ENCODE results near the gene MKI67.

Gene MKI67

DNA sequence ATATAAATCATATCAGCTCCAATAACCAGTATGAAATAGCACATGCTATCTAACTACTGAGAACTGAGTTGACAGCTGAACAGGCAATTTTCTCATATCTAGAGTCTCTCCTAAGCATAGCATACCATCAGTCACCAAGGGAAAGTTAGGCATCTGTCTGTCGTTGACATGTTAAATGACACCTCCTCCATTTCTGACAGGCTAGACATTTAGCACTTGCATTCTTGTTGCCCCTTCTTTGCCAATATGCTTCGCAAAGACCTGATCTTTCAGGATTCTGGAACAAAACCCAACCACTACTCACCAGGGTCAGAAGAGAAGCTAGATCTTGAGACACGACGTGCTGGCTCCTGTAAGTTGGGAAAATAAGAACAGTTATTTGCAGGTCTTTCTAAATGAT lies 10.0 kb downstream of the MKI67 start:
- no peak overlapping the region for H3K9ac ChIP-seq (ENCODE audit: low read depth, low read length, poor library complexity)
- no peak overlapping the region for H3K23ac ChIP-seq (ENCODE audit: low read depth, low read length, poor library complexity)
- H3K27ac ChIP-seq (replicated peaks; ENCODE audit: low read length), result no peak overlapping the region
- H2BK5ac ChIP-seq (ENCODE audit: low read length), result no peak overlapping the region
- whole genome bisulfite sequencing, 2 donors (ENCODE audit: extremely low coverage in 2 of 2, insufficient read length in 2 of 2, insufficient replicate concordance in 1 of 2), result no CpG with 5 or more reads among the region's 4 CpGs
- no peak overlapping the region for H2BK15ac ChIP-seq (ENCODE audit: low read length)
- no peak overlapping the region for H3K4ac ChIP-seq (ENCODE audit: low read length)
- no peak overlapping the region for H3K4me3 ChIP-seq (ENCODE audit: low read length in 2 of 2)
- H4K91ac ChIP-seq (ENCODE audit: low read depth, low read length, poor library complexity), result no peak overlapping the region
- H3K14ac ChIP-seq (ENCODE audit: low read length), result no peak overlapping the region
- H3K18ac ChIP-seq (ENCODE audit: low read length), result no peak overlapping the region
- no peak for DNase-seq (ENCODE audit: low spot score)
- H2AK5ac ChIP-seq (ENCODE audit: low read depth, low read length), result no peak overlapping the region
- no peaks in the 10 kb centered on the region for H3K79me1 ChIP-seq (ENCODE audit: low read depth, low read length)
- H2AFZ ChIP-seq (ENCODE audit: low read length), result no peak overlapping the region
- H3K27me3 ChIP-seq (ENCODE audit: control insufficient read depth in 3 of 3, insufficient read depth in 3 of 3, low read depth in 1 of 3, low read length in 3 of 3), result no peaks in the 10 kb centered on the region
- no peak overlapping the region for H4K8ac ChIP-seq (ENCODE audit: low read depth, low read length)
- peaks cover 49 to 98% of the 10 kb centered on the region in 2 donors for H3K36me3 ChIP-seq (replicated peaks in 1 of 2; ENCODE audit: control insufficient read depth in 2 of 2, insufficient read depth in 2 of 2, low read length in 2 of 2)
- no peak overlapping the region for H2BK12ac ChIP-seq (ENCODE audit: low read length)
- H2BK120ac ChIP-seq (ENCODE audit: low read depth, low read length), result no peak overlapping the region
- no peak overlapping the region for H3K4me2 ChIP-seq (ENCODE audit: insufficient read depth, low read length, poor library complexity, severe bottlenecking)
- no peaks in the 10 kb centered on the region for H3K4me1 ChIP-seq (ENCODE audit: control insufficient read depth in 2 of 2, insufficient read depth in 1 of 2, low read depth in 1 of 2, low read length in 2 of 2)
- H3K9me3 ChIP-seq (replicated peaks in 1 of 2; ENCODE audit: control insufficient read depth in 2 of 2, insufficient read depth in 1 of 2, low read depth in 1 of 2, low read length in 2 of 2), result no peaks in the 10 kb centered on the region

DNA sequence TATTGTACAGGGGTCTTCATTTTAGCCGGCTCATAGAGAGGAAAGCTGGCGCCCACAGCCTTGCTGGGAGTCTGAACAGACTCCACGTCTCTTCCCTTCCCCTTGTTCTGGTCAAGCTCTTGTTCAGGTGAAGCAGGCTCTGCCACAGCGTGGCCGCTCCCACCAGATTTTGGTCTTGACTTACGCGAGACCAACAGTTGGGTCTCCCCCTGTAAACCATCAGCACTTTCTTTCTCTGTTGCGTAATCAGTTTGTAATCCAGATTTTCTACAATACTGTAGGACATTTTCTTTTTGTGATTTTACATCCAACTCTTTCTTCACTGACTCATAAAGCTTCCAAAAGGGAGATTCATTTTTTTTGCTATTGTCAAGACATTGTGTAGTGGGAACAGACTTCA lies 10.9 kb downstream of the MKI67 start:
- H4K8ac ChIP-seq (ENCODE audit: low read depth, low read length), result no peak overlapping the region
- DNase-seq (ENCODE audit: low spot score), result no peak
- no peak overlapping the region for H3K18ac ChIP-seq (ENCODE audit: low read length)
- no peak overlapping the region for H3K27ac ChIP-seq (replicated peaks; ENCODE audit: low read length)
- no peak overlapping the region for H2BK120ac ChIP-seq (ENCODE audit: low read depth, low read length)
- H3K36me3 ChIP-seq (replicated peaks in 1 of 2; ENCODE audit: control insufficient read depth in 2 of 2, insufficient read depth in 2 of 2, low read length in 2 of 2), result peaks cover 51 to 99% of the 10 kb centered on the region in 2 donors
- H3K9ac ChIP-seq (ENCODE audit: low read depth, low read length, poor library complexity), result no peak overlapping the region
- no peak overlapping the region for H3K4me2 ChIP-seq (ENCODE audit: insufficient read depth, low read length, poor library complexity, severe bottlenecking)
- H3K23ac ChIP-seq (ENCODE audit: low read depth, low read length, poor library complexity), result no peak overlapping the region
- no peaks in the 10 kb centered on the region for H3K4me1 ChIP-seq (ENCODE audit: control insufficient read depth in 2 of 2, insufficient read depth in 1 of 2, low read depth in 1 of 2, low read length in 2 of 2)
- H4K91ac ChIP-seq (ENCODE audit: low read depth, low read length, poor library complexity), result no peak overlapping the region
- no peak overlapping the region for H3K14ac ChIP-seq (ENCODE audit: low read length)
- H2AK5ac ChIP-seq (ENCODE audit: low read depth, low read length), result no peak overlapping the region
- H3K79me1 ChIP-seq (ENCODE audit: low read depth, low read length), result no peaks in the 10 kb centered on the region
- no peak overlapping the region for H2BK12ac ChIP-seq (ENCODE audit: low read length)
- H2BK15ac ChIP-seq (ENCODE audit: low read length), result no peak overlapping the region
- WGBS, 2 donors (ENCODE audit: extremely low coverage in 2 of 2, insufficient read length in 2 of 2, insufficient replicate concordance in 1 of 2), result no CpG with 5 or more reads among the region's 8 CpGs
- H2AFZ ChIP-seq (ENCODE audit: low read length), result no peak overlapping the region
- H3K9me3 ChIP-seq (replicated peaks in 1 of 2; ENCODE audit: control insufficient read depth in 2 of 2, insufficient read depth in 1 of 2, low read depth in 1 of 2, low read length in 2 of 2), result no peaks in the 10 kb centered on the region
- no peak overlapping the region for H2BK5ac ChIP-seq (ENCODE audit: low read length)
- H3K27me3 ChIP-seq (ENCODE audit: control insufficient read depth in 3 of 3, insufficient read depth in 3 of 3, low read depth in 1 of 3, low read length in 3 of 3), result no peaks in the 10 kb centered on the region
- H3K4me3 ChIP-seq (ENCODE audit: low read length in 2 of 2), result no peak overlapping the region
- H3K4ac ChIP-seq (ENCODE audit: low read length), result no peak overlapping the region

DNA sequence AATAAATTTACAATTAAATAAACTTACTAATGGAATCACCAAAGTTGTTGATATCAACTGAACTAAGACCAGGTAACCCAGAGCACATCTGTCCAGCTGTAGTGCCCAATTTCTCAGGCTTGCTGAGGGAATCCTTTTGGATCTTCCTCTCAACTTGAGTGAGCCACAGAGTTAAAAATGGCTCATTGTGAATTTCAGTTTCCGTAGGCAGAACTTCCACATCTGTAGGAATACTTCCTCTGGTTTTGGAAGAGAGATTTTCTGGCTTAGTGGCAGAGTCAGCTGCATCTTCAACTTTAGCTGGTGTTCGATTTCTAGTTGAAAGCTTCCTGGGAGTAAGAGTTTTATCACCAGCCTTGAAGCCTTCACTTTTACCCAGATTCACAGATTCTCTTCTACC lies 11.3 kb downstream of the MKI67 start:
- Histone ChIP-seq H2BK15ac (ENCODE audit: low read length) (no peak overlapping the region), H3K4me1 (ENCODE audit: control insufficient read depth in 2 of 2, insufficient read depth in 1 of 2, low read depth in 1 of 2, low read length in 2 of 2) (no peaks in the 10 kb centered on the region), H2AFZ (ENCODE audit: low read length) (no peak overlapping the region), H3K4me3 (ENCODE audit: low read length in 2 of 2) (no peak overlapping the region), H3K4ac (ENCODE audit: low read length) (no peak overlapping the region), H3K27me3 (ENCODE audit: control insufficient read depth in 3 of 3, insufficient read depth in 3 of 3, low read depth in 1 of 3, low read length in 3 of 3) (no peaks in the 10 kb centered on the region), H2BK5ac (ENCODE audit: low read length) (no peak overlapping the region), H3K4me2 (ENCODE audit: insufficient read depth, low read length, poor library complexity, severe bottlenecking) (no peak overlapping the region), H2BK120ac (ENCODE audit: low read depth, low read length) (no peak overlapping the region), H3K18ac (ENCODE audit: low read length) (no peak overlapping the region), H3K27ac (replicated peaks; ENCODE audit: low read length) (no peak overlapping the region), H3K36me3 (replicated peaks in 1 of 2; ENCODE audit: control insufficient read depth in 2 of 2, insufficient read depth in 2 of 2, low read length in 2 of 2) (peaks cover 53 to 99% of the 10 kb centered on the region in 2 donors), H3K79me1 (ENCODE audit: low read depth, low read length) (no peaks in the 10 kb centered on the region), H2AK5ac (ENCODE audit: low read depth, low read length) (no peak overlapping the region), H4K8ac (ENCODE audit: low read depth, low read length) (no peak overlapping the region), H3K14ac (ENCODE audit: low read length) (no peak overlapping the region), H2BK12ac (ENCODE audit: low read length) (no peak overlapping the region), H3K23ac (ENCODE audit: low read depth, low read length, poor library complexity) (no peak overlapping the region), H4K91ac (ENCODE audit: low read depth, low read length, poor library complexity) (no peak overlapping the region), H3K9me3 (replicated peaks in 1 of 2; ENCODE audit: control insufficient read depth in 2 of 2, insufficient read depth in 1 of 2, low read depth in 1 of 2, low read length in 2 of 2) (no peaks in the 10 kb centered on the region), H3K9ac (ENCODE audit: low read depth, low read length, poor library complexity) (no peak overlapping the region)
- WGBS, 2 donors (ENCODE audit: extremely low coverage in 2 of 2, insufficient read length in 2 of 2, insufficient replicate concordance in 1 of 2), result no CpG with 5 or more reads among the region's 2 CpGs
- no peak for DNase-seq (ENCODE audit: low spot score)

DNA sequence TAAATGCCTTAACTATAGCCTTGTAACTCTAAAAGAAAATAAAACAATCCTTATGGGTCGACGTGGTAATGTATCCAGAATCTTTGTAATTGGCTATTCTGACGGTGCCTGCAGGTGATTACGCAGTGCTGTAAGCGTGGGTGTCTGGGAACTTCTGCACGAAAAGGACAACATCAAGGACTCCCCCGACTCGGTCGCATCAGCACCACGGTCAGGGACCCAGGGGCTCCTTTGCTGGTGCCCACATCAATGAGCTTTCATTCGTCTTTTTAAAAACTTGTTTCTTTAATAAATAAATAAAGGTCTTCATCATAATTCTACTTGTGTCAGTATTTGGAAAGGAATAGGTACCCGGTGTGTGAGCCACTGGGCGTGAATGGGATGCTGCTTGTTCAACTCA lies 13.2 kb downstream of the MKI67 start:
- Histone ChIP-seq H3K79me1 (ENCODE audit: low read depth, low read length) (no peaks in the 10 kb centered on the region), H3K14ac (ENCODE audit: low read length) (no peak overlapping the region), H3K4me3 (ENCODE audit: low read length in 2 of 2) (no peak overlapping the region), H2BK120ac (ENCODE audit: low read depth, low read length) (no peak overlapping the region), H3K18ac (ENCODE audit: low read length) (no peak overlapping the region), H2BK15ac (ENCODE audit: low read length) (no peak overlapping the region), H3K9me3 (replicated peaks in 1 of 2; ENCODE audit: control insufficient read depth in 2 of 2, insufficient read depth in 1 of 2, low read depth in 1 of 2, low read length in 2 of 2) (no peaks in the 10 kb centered on the region), H2AK5ac (ENCODE audit: low read depth, low read length) (no peak overlapping the region), H4K8ac (ENCODE audit: low read depth, low read length) (no peak overlapping the region), H2BK12ac (ENCODE audit: low read length) (no peak overlapping the region), H3K4ac (ENCODE audit: low read length) (no peak overlapping the region), H3K27ac (replicated peaks; ENCODE audit: low read length) (no peak overlapping the region), H3K23ac (ENCODE audit: low read depth, low read length, poor library complexity) (no peak overlapping the region), H3K27me3 (ENCODE audit: control insufficient read depth in 3 of 3, insufficient read depth in 3 of 3, low read depth in 1 of 3, low read length in 3 of 3) (no peaks in the 10 kb centered on the region), H2BK5ac (ENCODE audit: low read length) (no peak overlapping the region), H3K4me2 (ENCODE audit: insufficient read depth, low read length, poor library complexity, severe bottlenecking) (no peak overlapping the region), H2AFZ (ENCODE audit: low read length) (no peak overlapping the region), H3K36me3 (replicated peaks in 1 of 2; ENCODE audit: control insufficient read depth in 2 of 2, insufficient read depth in 2 of 2, low read length in 2 of 2) (peaks cover 61 to 100% of the 10 kb centered on the region in 2 donors), H3K4me1 (ENCODE audit: control insufficient read depth in 2 of 2, insufficient read depth in 1 of 2, low read depth in 1 of 2, low read length in 2 of 2) (no peaks in the 10 kb centered on the region), H3K9ac (ENCODE audit: low read depth, low read length, poor library complexity) (no peak overlapping the region), H4K91ac (ENCODE audit: low read depth, low read length, poor library complexity) (no peak overlapping the region)
- no peak for DNase-seq (ENCODE audit: low spot score)
- WGBS, 2 donors (ENCODE audit: extremely low coverage in 2 of 2, insufficient read length in 2 of 2, insufficient replicate concordance in 1 of 2), result no CpG with 5 or more reads among the region's 13 CpGs
